Hepatocyte (in vitro differentiated cells): ENCODE results near the gene MTF2. TPM values are rescaled to one million over a fixed set of nuclear protein-coding genes. Genes with fewer than 3 reads are reported as not detected.
"Not testable (repeated sequence)": the region's sequence is repeated elsewhere in the genome, so short reads cannot be mapped to it uniquely, and the experiment has no call there.

Experiments used
- DNase-seq: peaks from one replicate; pipeline ENCODE4 v3.0.0-alpha.2; 2016; ENCODE audit warnings: low spot score
- H2AFZ ChIP-seq: fragments of 200-600 bp; sonication (generic); 2 replicates; pipeline ENCODE4 v1.6.0; 2016; ENCODE audit warnings: antibody characterized with exemption, mild to moderate bottlenecking
- H3K27ac ChIP-seq: fragments of 200-600 bp; sonication (generic); 2 replicates; pipeline ENCODE4 v1.5.1; 2016; ENCODE audit warnings: mild to moderate bottlenecking
- H3K27me3 ChIP-seq: fragments of 200-600 bp; sonication (generic); 2 replicates; pipeline ENCODE4 v1.6.1; 2016
- H3K36me3 ChIP-seq: fragments of 200-600 bp; sonication (generic); replicated peaks from 2 replicates; pipeline ENCODE4 v1.5.1; 2016; ENCODE audit warnings: low read depth; ENCODE audit not compliant: insufficient read depth
- H3K4me1 ChIP-seq: fragments of 200-600 bp; sonication (generic); 2 replicates; pipeline ENCODE4 v1.5.1; 2016; ENCODE audit warnings: mild to moderate bottlenecking, moderate library complexity; ENCODE audit not compliant: insufficient read depth
- H3K4me2 ChIP-seq: fragments of 200-600 bp; sonication (generic); 2 replicates; pipeline ENCODE4 v1.6.0; 2016
- H3K4me3 ChIP-seq: fragments of 200-600 bp; sonication (generic); 2 replicates; pipeline ENCODE4 v1.5.1; 2016; ENCODE audit warnings: mild to moderate bottlenecking
- H3K79me2 ChIP-seq: fragments of 200-600 bp; sonication (generic); 2 replicates; pipeline ENCODE4 v1.6.0; 2017; ENCODE audit warnings: mild to moderate bottlenecking
- H3K9me2 ChIP-seq: fragments of 200-600 bp; sonication (generic); replicated peaks from 2 replicates; pipeline ENCODE4 v1.6.0; 2017; ENCODE audit warnings: mild to moderate bottlenecking; ENCODE audit not compliant: insufficient read depth
- H3K9me3 ChIP-seq: fragments of 200-600 bp; sonication (generic); 2 replicates; pipeline ENCODE4 v1.5.1; 2016; ENCODE audit warnings: low read depth, mild to moderate bottlenecking
- H4K20me1 ChIP-seq: fragments of 200-600 bp; sonication (generic); 2 replicates; pipeline ENCODE4 v1.6.0; 2016; ENCODE audit warnings: mild to moderate bottlenecking; ENCODE audit not compliant: insufficient read depth, poor library complexity, severe bottlenecking
- CTCF ChIP-seq: fragments of 200-600 bp; sonication (generic); IDR thresholded peaks from 2 replicates; pipeline ENCODE4 v1.5.1; 2016; ENCODE audit warnings: antibody characterized with exemption, mild to moderate bottlenecking; ENCODE audit not compliant: poor library complexity
- EZH2 ChIP-seq: fragments of 200-600 bp; sonication (generic); IDR thresholded peaks from 2 replicates; pipeline ENCODE4 v1.6.1; 2016; ENCODE audit warnings: antibody characterized with exemption, mild to moderate bottlenecking, borderline replicate concordance
- EZH2phosphoT487 ChIP-seq: fragments of 200-600 bp; sonication (generic); IDR thresholded peaks from one replicate; pipeline ENCODE4 v1.6.1; 2018; ENCODE audit warnings: antibody characterized with exemption, mild to moderate bottlenecking, low read depth, moderate library complexity; ENCODE audit not compliant: unreplicated experiment, severe bottlenecking
- WGBS: methylation state at CpG from one replicate; pipeline ENCODE4 v1.1.6; 2016; ENCODE audit warnings: low lambda C conversion rate; ENCODE audit errors: missing lambda C conversion rate; 5-methylcytosine and 5-hydroxymethylcytosine counted together
- polyA plus RNA-seq: library from polyadenylated mRNA; unstranded; fragments of >200 nt; fragmentation: Nextera tagmentation; extraction: Ambion mirVana; gene quantifications from 2 replicates; pipeline ENCODE4 v1.2.1, GENCODE V29; 2016
- total RNA-seq: library from RNA; depleted of rRNA; stranded (reverse); fragments of >200 nt; gene quantifications from 2 replicates; pipeline ENCODE4 v1.2.3, GENCODE V29; 2014

MTF2 gene
- total and polyA plus RNA-seq, 2 experiments from 2014 or later: 29.7 to 37.7 TPM

- no peak overlapping the region for H3K4me3 ChIP-seq
- no peak overlapping the region for H3K27ac ChIP-seq
- H4K20me1 ChIP-seq: no peaks in the 10 kb centered on the region
- no peak for DNase-seq
- TF ChIP-seq EZH2: no peak
- TF ChIP-seq CTCF: no peak
- TF ChIP-seq EZH2phosphoT487: no peak
- WGBS: 98% methylated on average over 2 of the region's 2 CpGs
- H3K4me1 ChIP-seq: no peaks in the 10 kb centered on the region
- no peaks in the 10 kb centered on the region for H3K9me3 ChIP-seq
- no peaks in the 10 kb centered on the region for H3K27me3 ChIP-seq
- H3K4me2 ChIP-seq: no peak overlapping the region
- H3K36me3 ChIP-seq: no peaks in the 10 kb centered on the region
- peaks cover 95% of the 10 kb centered on the region for H3K79me2 ChIP-seq
- no peaks in the 10 kb centered on the region for H3K9me2 ChIP-seq
- no peak overlapping the region for H2AFZ ChIP-seq
These were observed 85.7 kb downstream of the MTF2 start for GRCh38 chr1:93164816-93165215.

GRCh38 chr1:93165895-93166294, 86.8 kb downstream of the MTF2 start:
- H3K9me3 ChIP-seq, H3K36me3 ChIP-seq, H4K20me1 ChIP-seq, H3K27ac ChIP-seq, H3K4me2 ChIP-seq, H3K9me2 ChIP-seq, DNase-seq, H3K4me3 ChIP-seq, H2AFZ ChIP-seq, H3K4me1 ChIP-seq, H3K27me3 ChIP-seq: not testable (repeated sequence)
- H3K79me2 ChIP-seq: peaks cover 96% of the 10 kb centered on the region
- 96% methylated on average over 1 of the region's 1 CpG for WGBS

GRCh38 chr1:93167006-93167405, 87.9 kb downstream of the MTF2 start:
- no peak for DNase-seq
- H3K4me1 ChIP-seq: no peaks in the 10 kb centered on the region
- no peak overlapping the region for H3K4me2 ChIP-seq
- no peak overlapping the region for H3K27ac ChIP-seq
- no peaks in the 10 kb centered on the region for H3K27me3 ChIP-seq
- peaks cover 96% of the 10 kb centered on the region for H3K79me2 ChIP-seq
- no peak overlapping the region for H3K4me3 ChIP-seq
- no peaks in the 10 kb centered on the region for H3K9me2 ChIP-seq
- H3K36me3 ChIP-seq: no peaks in the 10 kb centered on the region
- H3K9me3 ChIP-seq: no peaks in the 10 kb centered on the region
- H4K20me1 ChIP-seq: peaks cover 5% of the 10 kb centered on the region
- TF ChIP-seq CTCF: no peak
- TF ChIP-seq EZH2: no peak
- TF ChIP-seq EZH2phosphoT487: no peak
- no peak overlapping the region for H2AFZ ChIP-seq

GRCh38 chr1:93170141-93170678, 91.1 kb downstream of the MTF2 start:
- H3K4me2 ChIP-seq, H3K4me1 ChIP-seq, H3K9me3 ChIP-seq, H3K9me2 ChIP-seq, H3K27ac ChIP-seq, H4K20me1 ChIP-seq, H3K27me3 ChIP-seq, DNase-seq, H2AFZ ChIP-seq, H3K4me3 ChIP-seq, H3K36me3 ChIP-seq: not testable (repeated sequence)
- 99% methylated on average over 36 of the region's 36 CpGs for WGBS
- H3K79me2 ChIP-seq: peaks cover 100% of the 10 kb centered on the region
